HL-60/S4 treated with phorbol 12-myristate 13-acetate at 8.2 ng/mL for 4 days and 3 days (cell line): ENCODE results near the gene VAV1.

Experiments used
- in situ Hi-C: fragments of 300-500 bp; cut with MboI; formaldehyde crosslinking; loops from 2 replicates; pipeline ENCODE4 v1.15.0; 2022; ENCODE audit warnings: low sequenced_read_pairs

Gene VAV1

DNA sequence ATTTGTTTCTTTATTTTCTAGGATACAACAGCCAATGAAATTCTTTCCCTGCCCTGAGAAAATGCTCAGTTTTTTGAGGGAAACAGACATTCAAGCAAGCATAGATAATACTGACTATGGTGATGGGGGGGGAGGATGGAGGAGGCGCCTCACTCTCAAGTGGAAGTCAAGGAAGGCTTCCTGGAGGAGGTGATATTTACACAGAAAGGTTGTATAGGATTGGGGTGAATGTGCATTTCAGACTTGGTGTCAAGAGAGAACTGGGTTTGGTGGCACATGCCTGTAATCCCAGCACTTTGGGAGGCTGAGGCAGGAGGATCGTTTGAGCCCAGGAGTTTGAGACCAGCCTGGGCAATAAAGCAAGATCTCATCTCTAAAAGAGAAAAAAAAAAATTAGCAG is 102.7 kb downstream of the VAV1 start:
- in situ Hi-C loops: no loop called here

DNA sequence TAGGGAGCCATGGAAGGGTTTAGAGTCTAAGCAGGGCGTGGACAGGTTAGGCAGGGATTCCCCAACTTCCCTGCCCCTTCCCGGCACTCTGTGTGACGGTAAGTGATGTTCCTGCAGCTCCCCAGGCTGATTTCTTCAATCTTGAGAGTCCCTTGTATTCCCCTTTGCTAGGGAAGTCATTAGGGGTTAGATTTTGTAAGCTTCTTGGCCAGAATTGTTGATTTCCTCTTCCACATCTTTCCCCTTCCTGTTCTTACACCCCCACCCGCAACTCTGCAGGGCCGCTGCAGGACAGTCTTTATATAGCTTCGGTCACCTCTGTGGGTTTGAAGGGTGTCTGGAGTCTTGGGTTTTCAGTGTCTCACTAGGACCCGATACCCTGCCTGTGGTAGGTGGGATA is 104.2 kb downstream of the VAV1 start:
- in situ Hi-C loops: no loop called here

DNA sequence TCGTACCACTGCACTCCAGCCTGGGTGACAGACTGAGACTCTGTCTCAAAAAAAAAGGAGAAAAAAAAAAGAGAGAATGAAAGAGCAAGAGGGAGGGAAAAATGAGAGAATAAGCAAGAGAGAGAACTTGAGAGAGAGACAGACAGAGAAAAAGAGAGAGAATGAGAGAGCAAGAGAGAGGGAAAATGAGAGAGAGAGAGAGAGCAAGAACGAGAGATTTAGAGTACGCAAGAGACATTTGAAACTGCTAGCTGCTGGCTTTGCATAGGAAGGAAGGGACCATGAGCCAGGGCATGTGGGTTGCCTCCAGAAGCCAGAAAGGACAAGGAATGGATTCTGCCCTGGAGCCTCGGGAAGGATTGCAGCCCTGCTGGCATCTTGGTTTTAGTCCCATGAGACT is 105.3 kb downstream of the VAV1 start:
- in situ Hi-C loops: no loop called here

DNA sequence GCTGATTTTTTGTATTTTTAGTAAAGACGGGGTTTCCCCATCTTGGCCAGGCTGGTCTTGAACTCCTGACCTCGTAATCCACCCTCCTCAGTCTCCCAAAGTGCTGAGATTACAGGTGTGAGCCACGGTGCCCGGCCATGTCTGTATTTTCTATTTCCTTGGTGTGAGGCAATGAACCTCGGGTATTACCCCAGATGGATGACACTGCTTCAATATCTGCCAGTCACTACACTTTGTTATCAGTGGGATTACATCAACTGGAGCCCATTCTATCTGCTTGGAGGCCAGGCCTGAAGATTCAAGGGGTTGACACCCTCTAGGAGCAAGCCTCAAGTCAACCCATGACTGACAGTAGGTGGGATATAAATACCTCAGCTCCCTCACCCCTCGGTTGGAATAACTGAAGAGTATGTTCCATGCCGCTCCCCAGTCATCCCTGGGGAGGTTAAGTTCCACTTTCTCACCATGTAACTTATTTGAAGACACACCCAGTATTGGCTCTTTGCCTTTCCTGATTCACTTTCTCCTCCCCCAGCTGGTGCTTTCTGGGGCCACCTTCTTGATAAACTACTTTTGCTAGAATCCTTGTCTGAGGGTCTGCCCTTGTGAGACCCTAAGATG is 113.9 kb downstream of the VAV1 start:
- in situ Hi-C loops: no loop called here

DNA sequence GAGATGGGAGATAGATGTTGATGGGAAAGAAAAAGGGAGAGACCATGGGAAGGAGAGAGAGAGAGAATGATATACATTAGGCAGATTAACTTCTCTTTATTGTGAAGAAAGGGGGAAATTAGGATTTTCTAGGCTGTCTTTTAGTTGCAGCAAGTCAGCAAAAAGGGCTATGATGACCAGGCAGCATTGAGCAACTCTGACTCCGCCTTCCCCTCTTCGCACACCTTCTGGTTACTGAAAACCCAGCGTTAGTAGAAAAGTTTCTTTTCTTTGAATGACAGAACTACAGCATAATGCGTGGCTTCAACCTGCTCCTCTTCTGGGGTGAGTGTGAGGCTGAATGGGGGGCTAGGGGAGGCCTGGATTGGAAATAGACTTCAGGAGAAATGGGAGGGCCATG is 114.8 kb downstream of the VAV1 start, which contains the start of gene ADGRE1:
ADGRE1 (plus strand) TSS at position 264 of the 400 bp plus-strand sequence; CDS start at position 294, 30 bp downstream.
- in situ Hi-C loops: no loop called here

DNA sequence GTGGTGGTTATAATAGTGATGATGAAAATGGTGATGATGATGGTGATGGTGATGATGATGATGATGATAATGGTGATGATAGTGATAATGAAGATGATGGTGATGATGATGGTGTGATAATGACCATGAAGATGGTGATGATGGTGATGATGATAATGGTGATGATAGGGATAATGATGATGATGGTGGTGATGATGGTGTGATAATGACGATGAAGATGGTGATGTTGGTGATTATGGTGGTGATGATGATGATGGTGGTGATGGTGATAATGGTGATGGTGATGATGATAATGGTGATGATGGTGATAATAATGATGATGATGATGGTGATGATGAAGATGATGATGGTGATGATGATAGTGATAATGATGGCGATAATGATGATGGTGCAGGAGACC is 116.5 kb downstream of the VAV1 start:
- in situ Hi-C loops: no loop called here

DNA sequence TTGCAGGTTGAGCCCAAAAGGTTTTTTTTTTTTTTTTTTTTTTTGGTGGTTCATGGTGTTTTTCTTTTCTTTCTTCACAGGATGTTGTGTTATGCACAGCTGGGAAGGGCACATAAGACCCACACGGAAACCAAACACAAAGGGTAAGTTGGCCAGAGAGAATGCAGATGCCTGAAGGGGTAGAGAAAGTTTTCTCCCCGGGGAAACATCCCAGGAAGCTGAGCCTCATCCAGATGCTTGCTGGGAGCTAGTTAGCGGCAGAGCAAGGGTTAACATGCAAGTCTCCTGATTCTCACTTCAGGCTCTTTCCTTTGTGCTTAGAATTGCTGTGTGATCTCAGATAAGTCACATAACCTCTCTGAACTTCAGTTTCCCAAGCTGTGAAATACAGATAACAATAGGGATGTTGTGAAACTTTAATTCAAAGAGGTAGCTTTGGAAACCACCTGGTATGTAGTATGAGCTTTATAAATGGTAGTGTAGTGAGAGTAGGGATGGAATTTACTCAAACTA is 117.9 kb downstream of the VAV1 start:
- in situ Hi-C loops: no loop called here

DNA sequence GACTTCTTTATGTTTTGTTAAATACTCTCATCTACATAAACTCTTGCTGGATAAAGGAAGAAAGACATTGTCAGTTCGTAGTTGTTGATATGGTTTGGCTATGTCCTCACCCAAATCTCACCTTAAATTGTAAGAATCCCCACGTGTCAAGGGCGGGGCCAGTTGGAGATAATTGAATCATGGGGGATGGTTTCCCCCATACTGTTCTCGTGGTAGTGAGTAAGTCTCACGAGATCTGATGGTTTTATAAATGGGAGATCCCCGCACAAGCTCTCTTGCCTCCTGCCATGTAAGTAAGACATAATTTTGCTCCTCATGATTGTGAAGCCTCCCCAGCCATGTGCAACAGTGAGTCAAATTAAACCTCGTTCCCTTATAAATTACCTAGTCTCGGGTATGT is 118.4 kb downstream of the VAV1 start:
- in situ Hi-C loops: no loop called here

DNA sequence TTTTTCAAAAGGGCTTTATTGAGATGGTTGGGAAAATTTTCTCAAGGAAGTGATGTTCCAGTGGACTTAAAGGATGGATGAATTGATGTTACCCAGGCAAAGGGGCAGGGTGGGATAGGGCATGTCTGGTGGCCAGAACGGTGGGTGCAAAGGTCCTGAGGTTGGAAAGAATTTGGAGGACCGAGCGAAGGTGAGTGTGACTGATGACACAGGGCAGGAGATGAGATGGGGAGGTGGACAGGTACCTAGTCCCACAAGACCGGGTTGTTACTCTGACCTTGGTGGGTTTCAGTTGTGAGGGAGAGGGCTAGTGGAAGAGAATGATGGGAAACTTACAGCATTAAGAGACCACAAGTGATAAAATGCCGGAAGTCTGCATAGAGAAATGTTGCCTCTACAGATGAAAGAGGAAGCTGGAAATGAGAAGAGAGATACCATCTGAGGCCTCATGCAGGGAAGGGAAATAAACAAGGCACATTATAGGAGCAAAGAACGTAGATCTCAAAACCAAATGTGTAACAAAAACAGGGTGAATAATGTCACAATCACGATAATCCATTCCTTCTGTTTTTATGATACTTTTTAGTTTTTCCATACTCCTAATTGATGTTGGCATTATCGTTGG is 119.4 kb downstream of the VAV1 start:
- in situ Hi-C loops: no loop called here

DNA sequence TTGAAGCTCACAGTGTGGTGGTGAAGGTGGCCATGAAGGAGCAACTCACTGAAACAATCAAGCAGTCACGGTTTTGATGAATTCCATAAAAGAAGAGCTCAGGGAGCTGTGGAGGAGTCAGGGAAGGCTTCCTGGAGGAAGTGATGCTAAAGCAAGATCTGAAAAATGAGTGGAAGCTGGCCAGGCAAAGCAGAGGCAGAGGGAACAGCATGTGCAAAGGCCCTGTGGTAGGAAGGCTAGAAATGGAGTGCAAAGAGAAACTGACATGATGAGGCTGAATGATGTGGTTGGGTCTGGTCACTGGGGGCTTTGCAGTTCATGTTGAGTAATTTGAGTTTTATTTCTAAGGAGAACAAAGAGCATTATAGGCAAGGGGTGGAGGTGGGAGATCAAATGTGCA is 121.8 kb downstream of the VAV1 start:
- in situ Hi-C loops: no loop called here

DNA sequence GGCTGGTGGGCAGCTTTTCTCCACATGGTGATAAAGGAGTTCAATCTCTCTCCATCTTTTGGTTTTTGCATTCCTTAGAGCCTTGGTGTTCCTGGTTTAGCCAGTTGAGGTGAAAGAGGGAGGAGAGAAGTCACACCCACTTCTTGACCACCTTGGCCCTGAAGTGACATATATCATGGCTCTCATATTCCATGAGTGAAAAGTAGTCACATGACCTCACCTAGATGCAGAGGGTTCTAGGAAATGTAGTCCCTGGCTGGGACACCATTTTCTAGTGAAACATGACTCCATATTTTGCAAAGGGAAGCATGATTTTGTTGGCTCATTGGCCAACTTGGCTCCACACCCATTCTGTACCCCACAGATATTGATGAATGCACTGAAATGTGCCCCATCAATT is 130.9 kb downstream of the VAV1 start:
- in situ Hi-C loops: no loop called here

DNA sequence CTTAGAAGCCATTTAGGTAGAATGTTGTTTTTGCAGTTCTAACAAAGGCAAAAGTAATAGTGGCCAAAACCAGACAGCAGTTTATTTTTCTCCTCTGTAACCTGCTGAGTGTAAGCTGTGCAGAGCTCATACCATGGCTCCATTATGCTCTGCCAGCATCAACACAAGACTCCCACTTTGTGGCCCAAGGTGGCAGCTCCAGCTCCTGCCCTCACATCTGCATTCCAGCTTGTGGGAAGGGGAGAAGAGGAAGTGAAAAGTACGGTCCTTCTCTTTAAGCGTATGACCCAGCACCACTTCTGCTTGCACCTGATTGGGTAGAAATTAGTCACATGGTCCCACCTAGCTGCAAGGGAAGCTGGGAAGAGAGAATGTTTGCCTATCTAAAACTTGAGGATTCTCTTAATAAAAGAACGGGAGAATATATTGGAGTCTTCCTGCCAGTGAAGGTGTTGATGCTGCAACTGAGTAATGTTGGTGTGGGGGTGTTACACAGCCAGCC is 134.1 kb downstream of the VAV1 start:
- in situ Hi-C loops: no loop called here
